K562 (cell line): ENCODE measurements around the gene SPIN1. TPM values are rescaled to one million over a fixed set of nuclear protein-coding genes. Genes with fewer than 3 reads are reported as not detected.

Source experiments
- ATAC-seq: fragments of 200-7000 bp; cut with Tn5 transposase; 3 replicates; pipeline ENCODE4 v1.9.1; 2020; ENCODE audit warnings: moderate library complexity
- BruUV-seq: library from RNA; stranded (reverse); fragments of 400-500 nt; replicated peaks from 2 replicates; lab custom pipeline; 2021; lab: Mats Ljungman, UMichigan
- CTCF ChIA-PET: fragments of 300-600 bp; formaldehyde crosslinking; extraction: SDS; loops from one replicate; lab custom pipeline; 2021; ENCODE audit warnings: low intra/inter-chr PET ratio; lab: Yijun Ruan, JAX
- POLR2A ChIA-PET: fragments of 300-600, 350-650 bp; sonication (Branson Sonifier 250); formaldehyde crosslinking; extraction: SDS; loops from one replicate; lab custom pipeline; 2021; ENCODE audit warnings: antibody characterized with exemption, inconsistent platforms; lab: Yijun Ruan, JAX
- DNase-seq, 4 experiments: peaks; one replicate each; pipeline versions ENCODE4 v3.0.0 to v3.0.0-alpha.2; 2011 to 2018; ENCODE audit warnings: low spot score in 3 of 4, mixed read lengths in 3 of 4; ENCODE audit errors: extremely low read depth in 1 of 4
- FAIRE-seq: peaks from 2 replicates; lab custom pipeline; 2011; peaks lifted over from hg19 to GRCh38; lab: Jason Lieb, UNC
- H2AFZ ChIP-seq: 2 replicates; pipeline ENCODE4 v1.6.0; 2011; ENCODE audit warnings: low read depth, low read length, control low read depth, inconsistent platforms
- H3K27ac ChIP-seq: fragments of 200-600 bp; 3 replicates; pipeline ENCODE4 v1.8.0; 2011; ENCODE audit warnings: low read depth, mild to moderate bottlenecking, control low read depth, inconsistent platforms, low read length, moderate library complexity, mixed read lengths; ENCODE audit errors: extremely low read depth
- H3K27me3 ChIP-seq, 2 experiments: fragments of 300-600 bp in 1 of 2; 2 replicates in 1 of 2; 3 replicates in 1 of 2; pipeline versions ENCODE4 v1.6.0 to v1.8.0; 2011; ENCODE audit warnings: inconsistent platforms in 2 of 2, low read length in 2 of 2, mild to moderate bottlenecking in 1 of 2, mixed read lengths in 1 of 2, moderate library complexity in 1 of 2; ENCODE audit not compliant: control insufficient read depth in 2 of 2, insufficient read depth in 2 of 2
- H3K36me3 ChIP-seq: fragments of 300-600 bp; 3 replicates; pipeline ENCODE4 v1.8.0; 2011; ENCODE audit warnings: mild to moderate bottlenecking, low read length, inconsistent platforms; ENCODE audit not compliant: control insufficient read depth, insufficient read depth
- H3K4me1 ChIP-seq, 2 experiments: fragments of 200-600 bp in 1 of 2; replicated peaks in 1 of 2; 2 replicates in 1 of 2; 3 replicates in 1 of 2; pipeline versions ENCODE4 v1.5.1 to v1.8.0; 2011; ENCODE audit warnings: inconsistent platforms in 2 of 2, low read length in 2 of 2, mild to moderate bottlenecking in 1 of 2, mixed read lengths in 1 of 2, moderate library complexity in 1 of 2; ENCODE audit not compliant: control insufficient read depth in 2 of 2, insufficient read depth in 2 of 2
- H3K4me2 ChIP-seq: 2 replicates; pipeline ENCODE4 v1.6.1; 2011; ENCODE audit warnings: low read length, control low read depth, inconsistent platforms, mixed read lengths; ENCODE audit not compliant: insufficient read depth
- H3K4me3 ChIP-seq: fragments of 200-600 bp; sonication (generic), shearing (Covaris generic); 2 replicates; pipeline ENCODE4 v1.5.1; 2016; ENCODE audit warnings: control low read depth, inconsistent platforms
- H3K79me2 ChIP-seq: fragments of 200-600 bp; 3 replicates; pipeline ENCODE4 v1.8.0; 2011; ENCODE audit warnings: low read length, inconsistent platforms; ENCODE audit not compliant: control insufficient read depth, insufficient read depth
- H3K9ac ChIP-seq, 2 experiments: 2 replicates each; pipeline versions ENCODE4 v1.6.0 to v1.6.1; 2011; ENCODE audit warnings: low read depth in 2 of 2, low read length in 2 of 2, control low read depth in 1 of 2, inconsistent platforms in 1 of 2, mild to moderate bottlenecking in 1 of 2, mixed read lengths in 1 of 2; ENCODE audit not compliant: insufficient read depth in 1 of 2
- H3K9me1 ChIP-seq: one replicate; pipeline ENCODE4 v1.6.0; 2011; ENCODE audit warnings: inconsistent platforms, mild to moderate bottlenecking, low read length, moderate library complexity; ENCODE audit not compliant: control insufficient read depth, insufficient read depth
- H3K9me3 ChIP-seq: replicated peaks from 2 replicates; pipeline ENCODE4 v1.5.1; 2011; ENCODE audit warnings: low read depth, low read length, inconsistent platforms; ENCODE audit not compliant: control insufficient read depth, insufficient read depth
- H4K20me1 ChIP-seq: replicated peaks from 2 replicates; pipeline ENCODE4 v1.6.1; 2011; ENCODE audit warnings: low read length, inconsistent platforms, mixed read lengths; ENCODE audit not compliant: control insufficient read depth, insufficient read depth
- CBX2 ChIP-seq: fragments of 200-600 bp; sonication (generic); IDR thresholded peaks from one replicate; pipeline ENCODE4 v1.6.1; 2012; ENCODE audit warnings: mild to moderate bottlenecking, low read length, inconsistent platforms; ENCODE audit not compliant: insufficient read depth, poor library complexity, severe bottlenecking
- CREBBP ChIP-seq: IDR thresholded peaks from one replicate; pipeline ENCODE4 v1.6.1; 2012; ENCODE audit warnings: low read depth, mild to moderate bottlenecking, control low read depth, inconsistent platforms, low read length
- NR2C2 ChIP-seq, 2 experiments: fragments of 200-800 bp in 1 of 2; sonication (Bioruptor generic) in 1 of 2; sonication (generic) in 1 of 2; formaldehyde crosslinking in 1 of 2; IDR thresholded peaks; 2 replicates each; pipeline versions ENCODE4 v1.6.1 to v1.8.0; 2016 to 2022; ENCODE audit warnings: mild to moderate bottlenecking in 1 of 2, missing compliant biosample characterization in 1 of 2, missing genetic modification characterization in 1 of 2, missing genetic modification reagents in 1 of 2
- PML ChIP-seq: IDR thresholded peaks from 2 replicates; pipeline ENCODE4 v1.6.1; 2012; ENCODE audit warnings: low read length, inconsistent platforms
- RBBP5 ChIP-seq: fragments of 200-600 bp; sonication (generic); IDR thresholded peaks from 2 replicates; pipeline ENCODE4 v1.6.1; 2012; ENCODE audit warnings: borderline replicate concordance, mild to moderate bottlenecking, low read length, control low read depth, inconsistent platforms; ENCODE audit not compliant: insufficient read depth, poor library complexity, severe bottlenecking
- ZNF354B ChIP-seq: fragments of 250-450 bp; sonication (Bioruptor Pico); IDR thresholded peaks from 2 replicates; pipeline ENCODE4 v1.4.0; 2020
- ZNF408 ChIP-seq: fragments of 250-450 bp; sonication (Bioruptor Pico); IDR thresholded peaks from 2 replicates; pipeline ENCODE4 v1.4.0; 2020; ENCODE audit warnings: low read depth, mild to moderate bottlenecking, moderate library complexity
- ZNF584 ChIP-seq: fragments of 200-800 bp; sonication (Bioruptor generic); IDR thresholded peaks from 2 replicates; pipeline ENCODE4 v1.6.1; 2016; ENCODE audit warnings: low read depth, mild to moderate bottlenecking, missing genetic modification characterization, missing compliant biosample characterization
- ZNF780A ChIP-seq: fragments of 250-450 bp; sonication (Bioruptor Pico); IDR thresholded peaks from 2 replicates; pipeline ENCODE4 v1.5.0; 2021; ENCODE audit warnings: mild to moderate bottlenecking
- WGBS: fragments of 100-300 bp; shearing (Covaris generic); methylation state at CpG from one replicate; pipeline ENCODE4 v1.1.6; 2016; ENCODE audit warnings: low coverage, mixed read lengths; ENCODE audit not compliant: insufficient coverage; ENCODE audit errors: missing lambda C conversion rate; 5-methylcytosine and 5-hydroxymethylcytosine counted together
- in situ Hi-C: fragments of 300-500 bp; cut with MboI; formaldehyde crosslinking; loops from 4 replicates; pipeline ENCODE4 v1.15.0; 2018; ENCODE audit warnings: inconsistent platforms, mixed read lengths
- intact Hi-C: fragments of 100-400 bp; cut with micrococcal nuclease; formaldehyde crosslinking; loops from 2 replicates; pipeline ENCODE4 v1.14.2; 2022
- polyA plus RNA-seq, 8 experiments: library from polyadenylated mRNA; depleted of rRNA in 4 of 8; stranded (reverse) in 5 of 8; unstranded in 3 of 8; fragments of >200 nt; fragmentation: Nextera tagmentation in 2 of 8; fragmentation: Illumina TruSeq in 1 of 8; extraction: Ambion mirVana in 2 of 8; extraction: Trizol in 1 of 8; gene quantifications; 2 replicates each; pipeline versions ENCODE4 v1.2.1 to v1.2.3, GENCODE V29; 2011 to 2014; ENCODE audit warnings: inconsistent platforms in 1 of 8, missing spikeins in 1 of 8
- total RNA-seq, 7 experiments: library from RNA; depleted of rRNA in 6 of 7; stranded (reverse); fragments of >200 nt in 6 of 7; fragmentation: Illumina TruSeq in 2 of 7; extraction: Trizol in 2 of 7; gene quantifications; 2 replicates each; pipeline versions ENCODE4 v1.2.1 to v1.2.3, GENCODE V29; 2011 to 2021; ENCODE audit warnings: low replicate concordance in 1 of 7

The SPIN1 gene
- total and polyA plus RNA-seq, 9 of the 15 experiments (the other 6 are each of a cell fraction or from before 2014, with no cell fraction given), result 7.4 to 25.7 (median 15.6) TPM

- Histone ChIP-seq H3K9ac (no peak overlapping the region), H3K9me3 (no peaks in the 10 kb centered on the region), H3K27ac (no peak overlapping the region), H3K9me1 (no peaks in the 10 kb centered on the region), H3K27me3 (no peaks in the 10 kb centered on the region), H3K36me3 (peaks cover 10% of the 10 kb centered on the region; the same call in 1 of the 3 replicates), H3K79me2 (no peaks in the 10 kb centered on the region), H4K20me1 (no peaks in the 10 kb centered on the region), H3K4me1 (no peaks in the 10 kb centered on the region), H3K4me2 (no peak overlapping the region), H2AFZ (no peak overlapping the region), H3K4me3 (no peak overlapping the region)
- FAIRE-seq, result no peak
- 89% methylated on average over 3 of the region's 3 CpGs for WGBS
- BruUV-seq, result no TSS peak
- ChIA-PET POLR2A (no interaction called here), CTCF (no interaction called here)
- in situ Hi-C loops (no loop called here), intact Hi-C loops (no loop called here)
- TF ChIP-seq RBBP5 (no peak), NR2C2 (CRISPR knock-in tag; IDR thresholded peaks at IDR 0.05) (no peak), NR2C2 (tag; IDR thresholded peaks at IDR 0.05) (no peak), ZNF408 (CRISPR knock-in tag) (no peak), PML (no peak), CBX2 (no peak), ZNF584 (CRISPR knock-in tag) (no peak), ZNF354B (CRISPR knock-in tag) (no peak), ZNF780A (CRISPR knock-in tag) (no peak), CREBBP (no peak)
- no peak for DNase-seq
- no peak for ATAC-seq
Measured at GRCh38 chr9:88478246-88478645, 90.0 kb downstream of the SPIN1 start.
